SK-N-SH (cell line): ENCODE results near the gene DNAJB4. TPM values are rescaled to one million over a fixed set of nuclear protein-coding genes. Genes with fewer than 3 reads are reported as not detected.

Source experiments
- CTCF ChIA-PET: fragments of 300-600, 350-600 bp; formaldehyde crosslinking; extraction: SDS; loops from one replicate; lab custom pipeline; 2021; lab: Yijun Ruan, JAX
- POLR2A ChIA-PET: fragments of 350-600 bp; sonication (Branson Sonifier 250); formaldehyde crosslinking; extraction: SDS; loops from one replicate; lab custom pipeline; 2020; ENCODE audit warnings: antibody characterized with exemption, inconsistent platforms; lab: Yijun Ruan, JAX
- DNase-seq: peaks from one replicate; pipeline ENCODE4 v3.0.0; 2012
- H2AFZ ChIP-seq: fragments of 200-600 bp; sonication (generic); 2 replicates; pipeline ENCODE4 v1.8.1; 2016; ENCODE audit warnings: antibody characterized with exemption, mild to moderate bottlenecking, low read depth
- H3F3A ChIP-seq: fragments of 200-600 bp; sonication (generic); replicated peaks from 2 replicates; pipeline ENCODE3; 2016; ENCODE audit warnings: antibody characterized with exemption, mild to moderate bottlenecking; ENCODE audit not compliant: insufficient read depth
- H3K27ac ChIP-seq, 2 experiments: fragments of 200-500 bp in 1 of 2; fragments of 200-600 bp in 1 of 2; sonication (Bioruptor generic) in 1 of 2; sonication (generic), shearing (Covaris generic) in 1 of 2; 2 replicates each; pipeline versions ENCODE4 v1.5.1 to v1.6.1; 2014 to 2016; ENCODE audit warnings: low read depth in 2 of 2, inconsistent platforms in 1 of 2, low read length in 1 of 2, mild to moderate bottlenecking in 1 of 2, mixed read lengths in 1 of 2
- H3K27me3 ChIP-seq: fragments of 200-600 bp; sonication (generic), shearing (Covaris generic); 2 replicates; pipeline ENCODE4 v1.6.1; 2016; ENCODE audit warnings: mixed run types; ENCODE audit not compliant: insufficient read depth
- H3K36me3 ChIP-seq, 2 experiments: fragments of 200-500 bp in 1 of 2; fragments of 200-600 bp in 1 of 2; sonication (Bioruptor generic) in 1 of 2; sonication (generic) in 1 of 2; replicated peaks in 1 of 2; 2 replicates each; pipeline versions ENCODE3 to v1.5.1; 2014 to 2016; ENCODE audit warnings: low read length in 1 of 2, mild to moderate bottlenecking in 1 of 2; ENCODE audit not compliant: insufficient read depth in 2 of 2, control insufficient read depth in 1 of 2
- H3K4me1 ChIP-seq, 2 experiments: fragments of 200-500 bp in 1 of 2; fragments of 200-600 bp in 1 of 2; sonication (Bioruptor generic) in 1 of 2; sonication (generic), shearing (Covaris generic) in 1 of 2; 2 replicates each; pipeline versions ENCODE4 v1.5.1 to v1.6.1; 2014 to 2016; ENCODE audit warnings: low read depth in 1 of 2, low read length in 1 of 2, mixed run types in 1 of 2; ENCODE audit not compliant: insufficient read depth in 2 of 2, control insufficient read depth in 1 of 2
- H3K4me2 ChIP-seq: fragments of 200-600 bp; sonication (generic), shearing (Covaris generic); 2 replicates; pipeline ENCODE4 v1.6.1; 2017; ENCODE audit warnings: mixed run types
- H3K4me3 ChIP-seq, 2 experiments: fragments of 200-500 bp in 1 of 2; fragments of 200-600 bp in 1 of 2; sonication (Bioruptor generic) in 1 of 2; sonication (generic), shearing (Covaris generic) in 1 of 2; 2 replicates each; pipeline versions ENCODE4 v1.5.1 to v1.8.1; 2014 to 2016; ENCODE audit warnings: low read depth in 2 of 2, inconsistent platforms in 1 of 2, low read length in 1 of 2, mild to moderate bottlenecking in 1 of 2, mixed read lengths in 1 of 2, moderate library complexity in 1 of 2
- H3K79me2 ChIP-seq: fragments of 200-600 bp; sonication (generic); 2 replicates; pipeline ENCODE4 v1.8.1; 2017; ENCODE audit warnings: mild to moderate bottlenecking; ENCODE audit not compliant: insufficient read depth
- H3K9ac ChIP-seq: fragments of 200-600 bp; sonication (generic); 2 replicates; pipeline ENCODE4 v1.6.1; 2017; ENCODE audit warnings: mixed run types
- H3K9me2 ChIP-seq: fragments of 200-600 bp; sonication (generic); 2 replicates; pipeline ENCODE4 v1.6.1; 2017; ENCODE audit warnings: mixed run types
- H3K9me3 ChIP-seq: fragments of 200-600 bp; sonication (generic); 2 replicates; pipeline ENCODE4 v1.6.1; 2017; ENCODE audit warnings: mixed run types, mild to moderate bottlenecking, moderate library complexity
- H4K20me1 ChIP-seq: fragments of 200-600 bp; sonication (generic); 2 replicates; pipeline ENCODE4 v1.6.1; 2017; ENCODE audit warnings: mild to moderate bottlenecking, mixed run types; ENCODE audit not compliant: insufficient read depth
- CHD2 ChIP-seq: fragments of 150-350 bp; IDR thresholded peaks from 2 replicates; pipeline ENCODE4 v1.6.1; 2018; ENCODE audit warnings: low read length; ENCODE audit not compliant: partially characterized antibody
- EP300 ChIP-seq, 2 experiments: IDR thresholded peaks; 2 replicates each; pipeline versions ENCODE4 v1.4.0 to v1.6.1; 2012; ENCODE audit warnings: borderline replicate concordance in 1 of 2, low read depth in 1 of 2, low read length in 1 of 2
- FOXJ3 ChIP-seq: sonication (generic); formaldehyde crosslinking; IDR thresholded peaks from 2 replicates; pipeline ENCODE4 v1.5.1; 2020; ENCODE audit warnings: mild to moderate bottlenecking, missing genetic modification reagents
- FOXM1 ChIP-seq: IDR thresholded peaks from 2 replicates; pipeline ENCODE4 v1.4.0; 2012; ENCODE audit warnings: low read depth, mild to moderate bottlenecking
- GATA2 ChIP-seq: sonication (generic); formaldehyde crosslinking; IDR thresholded peaks from 2 replicates; pipeline ENCODE4 v1.5.0; 2020; ENCODE audit warnings: mild to moderate bottlenecking, missing genetic modification reagents
- JUND ChIP-seq: IDR thresholded peaks from 2 replicates; pipeline ENCODE4 v1.4.0; 2012
- MEF2A ChIP-seq: IDR thresholded peaks from 2 replicates; pipeline ENCODE4 v1.4.0; 2012; ENCODE audit warnings: low read depth, borderline replicate concordance
- NFIC ChIP-seq: IDR thresholded peaks from 2 replicates; pipeline ENCODE4 v1.4.0; 2012; ENCODE audit warnings: borderline replicate concordance
- POLR2AphosphoS5 ChIP-seq: IDR thresholded peaks from 2 replicates; pipeline ENCODE4 v1.6.1; 2012; ENCODE audit warnings: low read depth, low read length
- RFX5 ChIP-seq: IDR thresholded peaks from 2 replicates; pipeline ENCODE4 v1.6.1; 2012; ENCODE audit warnings: mild to moderate bottlenecking, improper control_type of control experiment, low read length
- RXRA ChIP-seq: IDR thresholded peaks from 2 replicates; pipeline ENCODE4 v1.4.0; 2012; ENCODE audit warnings: low read depth, mild to moderate bottlenecking, borderline replicate concordance
- SIN3A ChIP-seq: IDR thresholded peaks from 2 replicates; pipeline ENCODE4 v1.6.1; 2012; ENCODE audit warnings: low read depth, mild to moderate bottlenecking, low read length, moderate library complexity, borderline replicate concordance
- TCF12 ChIP-seq: IDR thresholded peaks from 2 replicates; pipeline ENCODE4 v1.4.0; 2012
- TEAD4 ChIP-seq: IDR thresholded peaks from 2 replicates; pipeline ENCODE4 v1.4.0; 2012; ENCODE audit warnings: mild to moderate bottlenecking, borderline replicate concordance; ENCODE audit not compliant: insufficient read depth
- WGBS: methylation state at CpG from one replicate; pipeline ENCODE4 v1.1.6; 2017; ENCODE audit warnings: low lambda C conversion rate; 5-methylcytosine and 5-hydroxymethylcytosine counted together
- polyA plus RNA-seq, 3 experiments: library from polyadenylated mRNA; depleted of rRNA; stranded (reverse); fragments of >200 nt; gene quantifications; 2 replicates each; pipeline ENCODE4 v1.2.3, GENCODE V29; 2012
- TF ChIP-seq, protein P1 (sequence below): IDR thresholded peaks from 2 replicates; pipeline ENCODE4 v1.4.0; 2012; ENCODE audit warnings: low read depth, borderline replicate concordance
- TF ChIP-seq, protein P2 (sequence below): fragments of 150-350 bp; IDR thresholded peaks from 2 replicates; pipeline ENCODE4 v1.6.1; 2017; ENCODE audit warnings: antibody characterized with exemption, low read length, low read depth, borderline replicate concordance
- TF ChIP-seq, protein P3 (sequence below): IDR thresholded peaks from 2 replicates; pipeline ENCODE4 v1.4.0; 2012; ENCODE audit warnings: low read depth
- TF ChIP-seq, protein P4 (sequence below): IDR thresholded peaks from 2 replicates; pipeline ENCODE4 v1.4.0; 2012; ENCODE audit warnings: low read depth, borderline replicate concordance
- TF ChIP-seq, protein P5 (sequence below): IDR thresholded peaks from 2 replicates; pipeline ENCODE4 v1.6.1; 2012; ENCODE audit warnings: mild to moderate bottlenecking, low read depth, low read length, moderate library complexity

DNAJB4 gene
- polyA plus RNA-seq, 1 of the 3 experiments (the other 2 are of a cell fraction) = 13.5 TPM

DNA sequence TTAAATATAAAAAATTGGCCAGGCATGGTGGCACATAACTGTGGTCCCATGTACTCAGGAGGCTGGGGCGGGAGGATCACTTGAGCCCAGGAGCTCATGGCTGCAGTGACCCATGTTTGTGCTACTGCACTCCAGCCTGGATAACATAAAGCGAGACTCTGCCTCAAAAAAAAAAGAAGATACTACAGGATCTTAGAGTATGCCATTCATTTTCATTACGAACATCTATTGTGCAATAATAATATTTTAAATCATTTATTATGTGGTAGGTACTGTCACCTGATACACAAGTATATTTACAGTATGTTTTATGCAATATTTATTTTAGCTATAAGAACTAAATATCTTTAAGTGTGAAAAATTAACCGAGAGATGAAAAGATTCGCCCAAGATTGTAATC lies 31.7 kb downstream of the DNAJB4 start:
- Histone ChIP-seq H3K9ac (no peak overlapping the region), H3K4me3 (no peak overlapping the region), H3K79me2 (no peaks in the 10 kb centered on the region; the same call in 1 of the 2 replicates), H3F3A (no peaks in the 10 kb centered on the region), H3K36me3 (no peaks in the 10 kb centered on the region), H3K9me3 (no peaks in the 10 kb centered on the region), H4K20me1 (no peaks in the 10 kb centered on the region), H3K4me2 (no peak overlapping the region), H3K27ac (no peak overlapping the region), H3K9me2 (no peaks in the 10 kb centered on the region), H3K27me3 (no peaks in the 10 kb centered on the region), H2AFZ (no peak overlapping the region), H3K4me1 (no peaks in the 10 kb centered on the region)
- CTCF ChIA-PET = interaction anchor here (0.7 kb wide), 1 partner anchor 69 kb away, joined by 3 read pairs; no protein-coding TSS in a partner anchor
- POLR2A ChIA-PET = no interaction called here
- 75% methylated on average over 5 of the region's 5 CpGs for WGBS
- TF ChIP-seq TCF12 (no peak), EP300 (IDR thresholded peaks at IDR 0.05; ENCODE audit: borderline replicate concordance in 1 of 2, low read depth in 1 of 2, low read length in 1 of 2) (no peak), TEAD4 (no peak), FOXM1 (no peak), MEF2A (no peak), RFX5 (no peak), CHD2 (no peak), RXRA (no peak), SIN3A (no peak), POLR2AphosphoS5 (no peak), JUND (no peak), NFIC (no peak), FOXJ3 (CRISPR knock-in tag) (no peak), GATA2 (CRISPR knock-in tag) (no peak)
- TF ChIP-seq, protein P1, sequence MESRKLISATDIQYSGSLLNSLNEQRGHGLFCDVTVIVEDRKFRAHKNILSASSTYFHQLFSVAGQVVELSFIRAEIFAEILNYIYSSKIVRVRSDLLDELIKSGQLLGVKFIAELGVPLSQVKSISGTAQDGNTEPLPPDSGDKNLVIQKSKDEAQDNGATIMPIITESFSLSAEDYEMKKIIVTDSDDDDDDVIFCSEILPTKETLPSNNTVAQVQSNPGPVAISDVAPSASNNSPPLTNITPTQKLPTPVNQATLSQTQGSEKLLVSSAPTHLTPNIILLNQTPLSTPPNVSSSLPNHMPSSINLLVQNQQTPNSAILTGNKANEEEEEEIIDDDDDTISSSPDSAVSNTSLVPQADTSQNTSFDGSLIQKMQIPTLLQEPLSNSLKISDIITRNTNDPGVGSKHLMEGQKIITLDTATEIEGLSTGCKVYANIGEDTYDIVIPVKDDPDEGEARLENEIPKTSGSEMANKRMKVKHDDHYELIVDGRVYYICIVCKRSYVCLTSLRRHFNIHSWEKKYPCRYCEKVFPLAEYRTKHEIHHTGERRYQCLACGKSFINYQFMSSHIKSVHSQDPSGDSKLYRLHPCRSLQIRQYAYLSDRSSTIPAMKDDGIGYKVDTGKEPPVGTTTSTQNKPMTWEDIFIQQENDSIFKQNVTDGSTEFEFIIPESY = no peak
- TF ChIP-seq, protein P2, sequence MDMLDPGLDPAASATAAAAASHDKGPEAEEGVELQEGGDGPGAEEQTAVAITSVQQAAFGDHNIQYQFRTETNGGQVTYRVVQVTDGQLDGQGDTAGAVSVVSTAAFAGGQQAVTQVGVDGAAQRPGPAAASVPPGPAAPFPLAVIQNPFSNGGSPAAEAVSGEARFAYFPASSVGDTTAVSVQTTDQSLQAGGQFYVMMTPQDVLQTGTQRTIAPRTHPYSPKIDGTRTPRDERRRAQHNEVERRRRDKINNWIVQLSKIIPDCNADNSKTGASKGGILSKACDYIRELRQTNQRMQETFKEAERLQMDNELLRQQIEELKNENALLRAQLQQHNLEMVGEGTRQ = no peak
- TF ChIP-seq, protein P3, sequence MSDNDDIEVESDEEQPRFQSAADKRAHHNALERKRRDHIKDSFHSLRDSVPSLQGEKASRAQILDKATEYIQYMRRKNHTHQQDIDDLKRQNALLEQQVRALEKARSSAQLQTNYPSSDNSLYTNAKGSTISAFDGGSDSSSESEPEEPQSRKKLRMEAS = no peak
- TF ChIP-seq, protein P4, sequence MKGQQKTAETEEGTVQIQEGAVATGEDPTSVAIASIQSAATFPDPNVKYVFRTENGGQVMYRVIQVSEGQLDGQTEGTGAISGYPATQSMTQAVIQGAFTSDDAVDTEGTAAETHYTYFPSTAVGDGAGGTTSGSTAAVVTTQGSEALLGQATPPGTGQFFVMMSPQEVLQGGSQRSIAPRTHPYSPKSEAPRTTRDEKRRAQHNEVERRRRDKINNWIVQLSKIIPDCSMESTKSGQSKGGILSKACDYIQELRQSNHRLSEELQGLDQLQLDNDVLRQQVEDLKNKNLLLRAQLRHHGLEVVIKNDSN = no peak
- TF ChIP-seq, protein P5, sequence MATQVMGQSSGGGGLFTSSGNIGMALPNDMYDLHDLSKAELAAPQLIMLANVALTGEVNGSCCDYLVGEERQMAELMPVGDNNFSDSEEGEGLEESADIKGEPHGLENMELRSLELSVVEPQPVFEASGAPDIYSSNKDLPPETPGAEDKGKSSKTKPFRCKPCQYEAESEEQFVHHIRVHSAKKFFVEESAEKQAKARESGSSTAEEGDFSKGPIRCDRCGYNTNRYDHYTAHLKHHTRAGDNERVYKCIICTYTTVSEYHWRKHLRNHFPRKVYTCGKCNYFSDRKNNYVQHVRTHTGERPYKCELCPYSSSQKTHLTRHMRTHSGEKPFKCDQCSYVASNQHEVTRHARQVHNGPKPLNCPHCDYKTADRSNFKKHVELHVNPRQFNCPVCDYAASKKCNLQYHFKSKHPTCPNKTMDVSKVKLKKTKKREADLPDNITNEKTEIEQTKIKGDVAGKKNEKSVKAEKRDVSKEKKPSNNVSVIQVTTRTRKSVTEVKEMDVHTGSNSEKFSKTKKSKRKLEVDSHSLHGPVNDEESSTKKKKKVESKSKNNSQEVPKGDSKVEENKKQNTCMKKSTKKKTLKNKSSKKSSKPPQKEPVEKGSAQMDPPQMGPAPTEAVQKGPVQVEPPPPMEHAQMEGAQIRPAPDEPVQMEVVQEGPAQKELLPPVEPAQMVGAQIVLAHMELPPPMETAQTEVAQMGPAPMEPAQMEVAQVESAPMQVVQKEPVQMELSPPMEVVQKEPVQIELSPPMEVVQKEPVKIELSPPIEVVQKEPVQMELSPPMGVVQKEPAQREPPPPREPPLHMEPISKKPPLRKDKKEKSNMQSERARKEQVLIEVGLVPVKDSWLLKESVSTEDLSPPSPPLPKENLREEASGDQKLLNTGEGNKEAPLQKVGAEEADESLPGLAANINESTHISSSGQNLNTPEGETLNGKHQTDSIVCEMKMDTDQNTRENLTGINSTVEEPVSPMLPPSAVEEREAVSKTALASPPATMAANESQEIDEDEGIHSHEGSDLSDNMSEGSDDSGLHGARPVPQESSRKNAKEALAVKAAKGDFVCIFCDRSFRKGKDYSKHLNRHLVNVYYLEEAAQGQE = no peak
- DNase-seq = no peak
